Skin of body (tissue), 2 donors: Measurements from ENCODE around the gene PFKL. TPM values are rescaled to one million over a fixed set of nuclear protein-coding genes. Genes with fewer than 3 reads are reported as not detected.

Experiments used
- DNase-seq: peaks from one replicate; lab custom pipeline; 2025; lab: John Stamatoyannopoulos, UW
- total RNA-seq: library from RNA; depleted of rRNA; stranded (reverse); fragments of >200 nt; gene quantifications from one replicate; pipeline ENCODE4 v1.2.3, GENCODE V29; 2014

Gene PFKL
- total RNA-seq, 1 donor from 2014 or later, result 85.3 TPM

DNA sequence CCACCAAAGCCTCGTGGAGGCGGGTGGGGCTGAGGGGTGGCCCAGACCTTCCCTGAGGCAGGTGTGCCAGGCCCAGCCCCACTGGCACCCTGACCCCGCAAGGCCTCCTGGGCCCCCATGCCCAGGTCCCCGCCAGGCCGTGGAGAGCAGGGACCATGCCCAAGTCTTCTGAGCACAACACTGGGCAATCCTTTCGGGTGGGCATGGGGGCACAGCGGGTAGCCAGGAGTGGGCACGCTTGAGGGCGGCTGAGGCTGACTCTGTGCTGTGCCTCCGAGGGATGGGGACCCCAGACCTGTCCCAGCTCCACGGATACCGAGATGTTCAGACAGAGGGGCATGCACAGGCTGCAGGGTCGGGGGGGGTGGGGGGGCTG, 26.4 kb downstream of the PFKL start:
- no peak for DNase-seq

DNA sequence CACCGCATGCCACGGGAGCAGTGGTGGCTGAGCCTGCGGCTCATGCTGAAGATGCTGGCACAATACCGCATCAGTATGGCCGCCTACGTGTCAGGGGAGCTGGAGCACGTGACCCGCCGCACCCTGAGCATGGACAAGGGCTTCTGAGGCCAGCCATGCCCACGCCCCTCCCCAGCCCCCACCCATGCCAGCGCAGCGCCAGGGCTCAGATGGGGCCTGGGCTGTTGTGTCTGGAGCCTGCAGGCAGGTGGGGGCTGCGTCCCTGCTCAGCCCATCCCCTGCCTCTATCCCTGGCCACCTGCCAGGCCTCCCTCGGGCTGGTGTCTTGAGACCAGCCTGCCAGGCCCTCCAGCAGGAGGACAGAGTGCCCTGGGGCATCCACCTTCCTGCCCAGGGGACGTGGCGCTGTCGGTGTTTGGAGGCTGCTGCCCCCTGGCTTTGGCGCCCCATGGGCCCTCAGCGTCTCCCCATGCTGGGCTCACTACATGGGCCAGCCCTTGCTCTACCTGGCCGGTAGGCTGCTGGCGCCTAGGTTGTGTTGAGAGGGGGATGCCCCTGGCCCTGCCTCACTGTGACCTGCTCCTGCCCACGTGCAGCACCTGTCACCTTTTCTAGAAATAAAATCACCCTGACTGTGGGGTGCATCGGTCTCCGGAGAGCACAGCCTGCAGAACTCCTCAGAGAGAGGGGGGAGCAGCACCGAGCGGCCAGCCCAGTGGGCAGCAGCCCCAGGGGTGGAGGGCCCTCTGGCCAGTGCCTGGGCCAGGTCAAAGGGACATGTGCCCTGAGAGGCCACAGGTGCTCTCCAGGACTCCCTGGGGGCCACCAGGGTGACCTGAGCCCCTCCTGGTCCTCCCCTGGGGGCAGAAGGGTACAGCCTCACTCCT, 27.1 kb downstream of the PFKL start:
- DNase-seq, result no peak

DNA sequence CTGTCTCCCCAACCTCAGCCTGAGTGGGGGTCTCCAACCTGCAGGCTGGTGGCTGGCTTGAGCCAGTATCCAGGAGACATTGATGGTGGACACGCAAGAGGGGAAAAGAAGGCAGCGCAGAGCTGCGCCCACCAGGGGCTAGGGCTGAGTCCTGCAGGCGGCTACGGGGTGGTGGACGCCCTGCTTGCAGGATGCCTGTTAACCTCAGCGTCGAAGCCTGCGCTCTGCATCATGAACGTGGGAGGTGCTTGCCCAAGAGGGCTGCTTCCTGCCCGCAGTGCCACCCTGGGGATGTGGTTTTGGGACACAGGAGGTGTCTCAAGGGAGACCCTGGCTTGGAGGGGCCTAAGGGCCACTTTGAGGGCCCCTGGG, 27.7 kb downstream of the PFKL start:
- no peak for DNase-seq

DNA sequence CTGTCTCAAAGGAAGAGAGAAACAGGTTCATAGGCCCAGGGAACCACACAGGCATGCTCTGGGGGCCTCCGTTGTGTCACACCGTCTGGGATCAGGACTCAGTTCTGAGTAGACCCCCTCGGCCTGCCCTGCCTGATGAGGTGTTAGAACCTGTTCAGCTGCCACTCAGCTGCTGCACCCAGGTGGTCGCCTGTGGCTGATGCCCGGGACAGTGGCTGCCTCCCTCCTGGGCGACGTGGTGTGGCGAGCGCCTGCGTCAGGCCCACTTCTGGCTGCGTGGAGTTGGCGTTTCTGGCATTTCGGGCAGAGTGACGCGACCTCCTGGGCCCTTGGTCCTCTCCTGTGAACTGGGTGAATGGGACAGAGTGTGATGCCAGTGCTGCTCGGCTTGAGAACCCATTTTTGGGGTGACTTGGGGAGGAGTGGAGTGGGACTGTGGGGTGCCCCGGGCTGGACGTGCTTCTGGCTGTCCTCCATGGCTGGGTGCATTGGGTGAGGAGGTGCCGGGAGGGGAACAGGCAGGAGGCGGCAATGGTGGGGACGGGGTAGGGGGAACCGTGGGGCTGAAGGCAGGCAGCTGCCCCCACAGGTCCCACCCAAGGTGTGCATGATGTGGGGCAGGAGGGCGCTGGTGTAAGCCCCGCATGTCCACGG, 28.5 kb downstream of the PFKL start:
- no peak for DNase-seq

DNA sequence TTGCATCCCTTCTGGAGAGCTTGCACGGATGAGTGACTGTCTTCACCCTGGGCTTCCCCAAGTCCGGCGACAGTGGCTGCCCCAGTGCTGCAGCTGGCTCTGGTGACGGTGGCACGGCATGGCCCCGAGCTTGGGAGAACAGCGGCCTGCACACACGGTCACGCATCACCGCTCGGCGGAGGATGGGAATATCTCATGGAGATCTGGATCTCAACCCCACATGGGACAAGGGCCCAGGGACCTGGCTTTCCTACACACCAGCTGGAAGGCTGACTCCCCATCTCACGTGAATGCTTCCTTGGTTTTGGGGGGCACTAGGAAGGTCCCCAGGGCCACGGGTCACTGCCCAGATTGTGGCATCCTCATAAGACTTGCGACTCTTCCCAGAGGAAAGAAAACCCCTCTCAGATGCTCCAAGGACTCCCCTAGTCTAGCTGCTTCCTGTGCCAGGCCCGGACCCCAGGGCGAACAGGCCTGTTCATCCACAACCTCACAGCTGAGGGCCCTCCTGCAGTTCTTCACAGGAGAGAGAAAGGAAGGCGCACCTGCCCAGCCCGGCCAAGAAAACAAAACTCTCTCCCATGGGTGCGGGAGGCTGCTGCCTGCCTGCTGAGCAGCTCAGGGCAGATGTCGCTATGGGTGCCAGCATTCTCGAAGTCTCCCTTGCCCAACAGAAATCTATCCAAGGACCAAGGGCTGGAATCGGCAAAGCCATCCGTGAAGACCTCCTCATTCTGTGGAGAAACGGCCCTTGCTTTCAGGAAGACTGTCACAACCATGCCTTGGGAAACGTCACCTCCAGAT, 29.4 kb downstream of the PFKL start:
- no peak for DNase-seq

DNA sequence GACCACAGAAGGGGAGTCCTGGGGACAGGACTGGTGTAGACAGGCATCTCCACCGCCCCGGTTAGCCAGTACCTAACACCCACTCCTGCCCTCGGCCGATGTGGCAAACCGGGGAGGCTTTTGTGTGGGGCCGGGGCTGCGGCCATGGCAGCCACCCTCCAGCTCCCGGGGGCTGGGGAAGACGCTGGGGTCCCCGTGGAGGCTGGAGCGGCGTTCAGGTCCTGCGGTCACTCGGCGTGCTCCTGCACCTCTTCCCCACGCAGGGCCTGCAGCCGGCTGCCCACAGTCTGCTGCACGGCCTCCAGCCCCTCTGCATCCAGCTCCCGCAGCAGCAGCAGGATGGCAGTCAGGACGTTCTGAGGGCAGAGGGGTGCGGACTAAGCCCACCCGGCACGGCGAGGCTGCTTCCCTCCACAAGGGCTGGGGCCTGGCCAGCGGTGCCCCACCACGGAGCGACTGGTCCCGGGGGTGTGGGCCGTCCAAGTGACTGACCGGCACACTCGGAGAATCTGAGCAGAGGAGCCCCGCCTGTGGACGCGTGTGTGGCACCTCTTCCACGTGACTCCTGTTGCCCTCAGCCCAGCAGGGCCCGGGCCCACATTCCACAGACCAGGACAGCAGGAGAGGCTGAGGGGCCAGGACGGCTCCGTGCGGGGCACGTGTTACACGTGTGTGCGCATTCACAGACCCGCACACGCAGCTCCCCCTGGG, 30.3 kb downstream of the PFKL start:
- no peak for DNase-seq

DNA sequence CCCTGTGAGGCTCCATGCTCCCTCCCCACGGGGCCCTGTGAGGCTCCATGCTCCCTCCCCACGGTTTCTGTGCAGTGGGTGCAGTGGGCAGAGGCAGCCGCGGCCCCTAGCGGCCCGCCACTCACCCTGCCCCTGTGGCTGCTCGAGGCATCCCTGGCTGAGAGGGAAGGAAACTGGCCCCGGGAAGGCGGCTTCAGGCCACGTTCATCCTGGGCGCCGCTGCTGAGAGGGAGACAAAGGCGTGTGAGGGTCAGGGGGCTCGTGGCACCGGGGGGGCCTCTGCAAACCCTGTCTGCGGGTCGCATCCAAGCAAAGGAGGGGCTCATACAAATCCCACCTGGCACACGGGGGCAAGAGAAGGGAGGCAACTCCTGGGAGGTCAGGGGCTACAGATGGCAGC, 30.8 kb downstream of the PFKL start:
- DNase-seq, result no peak

DNA sequence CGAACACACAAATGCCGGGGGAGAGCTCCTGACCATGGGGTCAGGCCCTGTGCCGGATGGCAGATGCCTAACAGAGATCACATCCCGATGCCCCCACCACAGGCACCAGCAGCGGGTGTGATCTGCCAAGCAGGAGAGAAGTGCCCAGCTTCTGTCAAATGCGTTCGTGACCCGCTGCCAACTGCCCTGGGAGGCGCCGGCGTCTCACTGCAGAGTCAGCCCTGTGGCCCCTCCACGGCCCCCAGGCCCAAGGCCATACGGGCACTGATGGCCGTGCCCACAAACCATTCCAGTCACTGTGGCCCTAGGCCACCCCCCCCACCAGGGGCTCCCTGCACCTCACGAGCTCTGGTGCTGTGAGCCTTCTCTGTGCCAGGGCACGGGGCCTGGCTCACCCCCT, 31.4 kb downstream of the PFKL start:
- DNase-seq, result no peak

DNA sequence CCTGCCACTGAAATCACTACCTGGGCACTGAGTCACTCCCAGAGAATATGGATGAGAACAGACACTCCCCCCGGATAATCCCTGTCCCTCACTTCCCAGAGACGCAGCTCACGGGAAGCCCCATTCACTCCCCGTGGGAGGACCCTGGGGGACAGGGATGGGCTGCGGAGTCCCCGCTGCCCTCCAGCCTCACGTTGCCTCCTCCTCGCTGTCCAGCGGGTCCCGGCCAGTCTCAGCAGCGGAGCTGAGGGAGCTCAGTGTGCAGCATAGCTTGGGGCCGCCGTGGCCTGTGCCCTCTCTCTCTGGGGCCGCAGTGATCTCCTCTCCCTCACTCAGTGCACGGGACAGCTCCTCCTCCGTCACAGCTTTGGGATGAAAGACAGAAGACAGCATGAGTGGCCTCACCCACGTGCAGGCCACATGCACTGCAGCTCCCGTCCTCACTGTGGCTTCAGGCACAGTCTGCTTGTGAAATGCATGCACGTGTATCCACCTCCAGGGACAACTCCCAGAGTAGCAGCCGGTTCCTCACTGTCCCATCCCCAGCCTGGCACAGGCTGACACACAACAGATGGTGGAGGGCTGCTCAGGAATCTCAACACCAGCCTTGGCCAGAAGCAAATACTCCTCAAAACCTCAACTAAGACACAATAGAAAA, 31.9 kb downstream of the PFKL start:
- no peak for DNase-seq

DNA sequence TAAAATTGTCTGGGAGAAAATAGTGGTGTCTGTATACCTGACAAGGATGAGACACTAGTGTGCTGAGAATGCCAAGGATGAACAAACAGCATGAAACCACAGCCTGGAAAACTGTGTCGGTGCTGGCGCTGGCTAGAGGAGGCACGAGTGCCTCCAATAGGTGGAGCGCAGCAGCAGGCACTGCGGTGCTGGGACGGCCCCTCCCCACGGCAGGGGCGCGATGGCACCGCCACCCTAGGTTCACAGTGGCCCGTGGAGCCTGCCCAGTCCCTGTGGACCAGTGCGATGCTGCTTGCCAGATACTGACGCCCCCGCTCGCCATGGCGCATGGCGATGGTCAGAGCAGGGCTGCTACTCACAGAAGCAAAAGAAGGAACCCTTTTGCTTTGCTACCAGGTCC, 32.5 kb downstream of the PFKL start:
- no peak for DNase-seq

DNA sequence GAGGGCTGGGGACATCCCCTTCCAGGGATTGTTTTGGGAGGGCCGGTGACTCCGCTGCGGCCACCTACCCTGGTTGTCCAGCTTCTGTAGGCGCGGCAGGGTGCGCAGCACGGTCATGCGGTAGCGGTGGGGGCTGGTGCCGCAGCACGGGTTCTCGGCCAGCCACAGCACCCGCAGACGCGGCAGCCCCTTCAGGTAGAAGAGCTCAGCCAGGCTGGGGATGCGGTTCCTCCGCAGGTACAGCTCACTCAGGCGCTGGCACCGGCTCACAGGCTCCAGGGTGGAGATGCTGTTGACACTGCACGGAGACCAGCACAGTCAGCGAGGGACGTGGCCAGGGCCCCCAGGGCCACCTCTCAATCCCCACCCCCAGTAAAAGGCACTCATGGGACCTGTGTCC, 33.1 kb downstream of the PFKL start:
- no peak for DNase-seq

DNA sequence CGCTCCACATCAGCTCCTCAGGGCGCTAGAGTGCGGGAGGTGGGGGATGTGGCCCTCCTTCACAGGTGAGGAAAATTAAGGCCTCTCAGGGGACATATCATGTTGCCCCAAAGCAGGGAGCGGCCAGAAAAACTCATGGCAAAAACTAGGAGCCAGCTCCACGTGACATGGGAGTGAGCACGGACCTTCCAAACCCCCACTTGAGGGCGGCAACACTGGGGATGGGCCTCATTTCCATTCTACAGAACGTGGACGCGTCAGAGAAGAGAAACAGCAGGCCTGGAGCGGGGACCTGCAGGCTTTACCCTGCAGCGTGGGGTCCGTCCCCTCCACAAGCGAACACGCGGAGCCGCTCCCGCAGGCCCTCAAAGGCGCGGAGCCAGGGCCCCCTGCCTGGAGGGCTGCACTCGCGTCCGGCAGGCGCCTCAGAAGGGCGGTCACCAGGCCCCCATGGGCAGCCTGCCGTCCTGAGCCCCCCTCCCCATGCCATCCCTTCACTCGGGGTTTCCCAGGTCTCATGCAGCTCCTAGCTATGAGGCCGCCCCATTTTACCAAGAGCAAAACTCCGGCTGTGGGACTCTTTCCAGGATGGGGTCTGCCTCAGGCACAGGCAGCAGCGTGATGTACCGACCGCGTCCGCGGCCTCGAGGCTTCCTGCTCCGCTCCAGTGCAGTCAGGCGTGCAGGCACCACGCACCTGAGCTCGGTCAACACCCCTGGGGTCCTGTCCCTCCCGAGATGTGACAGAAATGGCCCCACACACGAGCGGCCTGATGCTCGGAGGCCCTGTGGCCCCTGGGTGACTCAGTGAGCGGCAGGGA, 33.9 kb downstream of the PFKL start:
- DNase-seq, result no peak

DNA sequence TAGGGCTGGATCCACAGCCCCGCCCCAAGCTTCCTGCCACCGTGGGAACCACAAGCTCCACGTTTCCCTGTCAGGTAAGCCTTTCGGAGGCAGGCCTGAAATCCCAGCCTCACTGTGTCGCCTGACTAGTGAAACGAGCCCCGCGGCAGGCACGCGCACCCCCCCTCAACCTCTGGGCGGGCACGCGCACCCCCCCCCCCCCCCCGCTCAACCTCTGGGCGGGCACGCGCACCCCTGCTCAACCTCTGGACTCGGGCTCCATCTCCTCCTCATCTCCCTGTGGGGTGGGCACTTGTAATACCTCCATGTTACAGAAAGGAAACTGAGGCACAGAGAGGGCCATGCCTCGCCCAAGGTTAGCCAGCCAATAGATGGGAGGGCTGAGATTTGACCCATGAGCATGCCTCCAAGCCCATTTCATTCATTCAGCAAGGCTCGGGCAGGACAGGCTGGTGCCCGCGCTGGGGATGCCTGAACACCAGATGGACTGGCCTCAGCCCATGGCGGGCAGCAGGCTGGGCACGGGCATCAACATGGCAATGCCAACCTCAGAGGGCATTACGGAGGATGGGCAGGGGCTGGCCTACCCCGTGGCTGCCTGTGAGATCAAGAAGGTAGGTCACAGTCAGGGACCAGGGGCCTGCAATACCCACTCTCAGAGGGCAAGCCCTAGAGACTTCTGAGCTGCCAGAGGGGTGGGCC, 34.6 kb downstream of the PFKL start:
- DNase-seq, result no peak

DNA sequence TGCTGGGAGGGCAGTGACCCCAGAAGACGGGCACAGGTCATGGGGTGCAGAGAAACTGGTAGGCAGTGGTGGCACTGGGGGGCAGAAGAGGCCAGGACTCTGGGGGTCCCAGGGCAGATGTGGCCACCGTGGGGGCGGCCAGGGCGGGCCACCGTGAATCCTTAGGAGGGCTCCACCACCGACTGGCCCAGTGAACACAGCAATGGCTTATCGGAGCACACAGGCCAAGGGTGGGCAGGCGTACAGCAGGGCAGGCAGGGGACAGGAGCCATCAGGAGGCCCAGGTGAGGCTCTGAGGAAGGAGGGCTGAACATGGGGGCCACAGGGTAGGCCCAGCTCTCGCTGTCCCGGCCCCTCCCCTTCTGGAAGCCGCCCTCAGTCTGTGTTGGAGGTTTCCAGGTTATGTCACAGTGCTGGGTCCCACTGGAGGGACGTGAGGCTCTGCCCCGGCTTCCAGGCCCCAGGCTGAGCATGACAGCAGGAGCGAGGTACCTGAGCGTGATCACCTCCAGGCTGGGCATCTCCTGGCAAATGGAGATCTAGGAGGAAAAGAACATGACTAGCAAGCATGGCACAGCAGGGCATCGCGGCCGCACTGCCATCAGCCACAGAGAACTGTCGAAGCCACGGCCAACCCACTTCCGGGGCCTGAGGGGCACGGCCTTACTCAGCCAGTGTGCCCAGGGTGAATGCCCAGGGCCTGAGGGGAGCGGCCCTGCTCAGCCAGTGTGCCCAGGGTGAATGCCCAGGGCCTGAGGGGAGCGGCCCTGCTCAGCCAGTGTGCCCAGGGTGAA, 35.6 kb downstream of the PFKL start:
- no peak for DNase-seq

DNA sequence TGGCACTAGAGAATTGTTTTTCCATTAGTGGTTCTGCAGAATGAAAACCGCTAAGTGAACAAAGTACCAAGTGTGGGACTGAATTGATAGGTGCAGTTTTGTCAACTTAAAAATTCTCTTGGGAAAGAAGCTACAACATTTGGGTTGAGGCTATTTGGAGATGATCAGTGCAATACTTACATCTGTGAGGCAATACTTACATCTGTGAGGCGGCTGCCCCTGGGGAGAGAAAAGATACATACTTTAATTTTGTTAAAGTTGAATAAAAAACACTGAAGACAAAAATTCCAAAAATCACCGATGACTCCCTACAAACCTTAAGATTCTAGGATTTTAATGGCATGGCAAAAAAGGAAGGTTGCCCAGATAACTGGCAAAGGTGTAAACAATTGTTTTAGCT, 37.6 kb downstream of the PFKL start:
- peak; percentile 18 for DNase-seq

DNA sequence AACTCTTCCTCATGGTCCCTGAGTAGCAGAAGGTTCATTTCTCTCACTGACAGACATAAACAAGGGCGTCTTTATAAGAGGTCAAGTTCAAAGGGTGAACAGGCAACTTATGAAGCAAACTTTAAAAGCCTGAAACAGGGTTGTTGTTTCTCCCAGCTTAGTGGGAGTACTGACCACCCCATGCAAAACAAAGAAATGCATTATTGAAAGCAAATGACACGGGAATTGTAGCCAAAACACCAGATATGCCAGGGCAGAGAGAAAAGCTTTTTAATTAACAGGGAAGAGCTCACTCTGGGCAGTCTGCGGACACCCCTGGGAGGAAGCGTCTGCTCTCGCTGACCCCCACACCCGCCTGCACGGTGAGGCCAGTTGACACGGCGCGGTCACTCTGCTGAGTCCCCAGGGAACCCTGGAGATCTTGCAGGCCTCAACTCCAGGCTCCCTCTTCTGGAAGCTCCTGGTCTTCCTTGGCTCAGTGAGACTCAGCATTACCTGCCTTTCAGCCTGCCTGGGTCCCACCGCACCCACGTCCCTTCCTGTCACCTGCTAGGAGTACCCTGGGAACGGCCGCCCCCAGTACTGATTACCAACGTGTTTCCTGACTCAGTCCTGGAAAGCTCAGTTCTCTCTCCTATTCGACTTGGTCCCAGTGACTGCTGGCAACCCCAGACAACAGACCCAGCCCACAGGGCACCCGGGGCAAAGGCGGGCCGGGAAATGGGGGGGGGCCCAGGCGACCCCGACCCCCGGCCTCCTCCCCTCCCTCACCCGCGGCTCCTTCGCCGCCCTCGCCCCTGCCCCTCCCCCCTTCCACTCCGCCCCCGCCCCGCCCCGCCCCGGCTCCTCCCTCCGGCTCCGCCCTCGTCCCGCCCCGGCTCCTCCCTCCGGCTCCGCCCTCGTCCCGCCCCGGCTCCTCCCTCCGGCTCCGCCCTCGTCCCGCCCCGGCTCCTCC, 38.4 kb downstream of the PFKL start:
- DNase-seq, result peak; percentile 79
